HG03521 (cell line): ENCODE data around the gene ATXN3.

ENCODE experiments used
- ATAC-seq: cut with Tn5 transposase; IDR thresholded peaks from one replicate; pipeline ENCODE4 v1.9.1; 2021; ENCODE audit warnings: mild to moderate bottlenecking, moderate library complexity; ENCODE audit not compliant: unreplicated experiment

Gene ATXN3

GRCh38 chr14:92010644-92011043, 95.7 kb downstream of the ATXN3 start:
- no peak for ATAC-seq

GRCh38 chr14:92009604-92010003, 96.8 kb downstream of the ATXN3 start:
- ATAC-seq = no peak
